SKM-1 treated with dmso at 0.1 percent for 144 hours (cell line): ENCODE measurements around the gene ZNF816.
"Not testable (repeated sequence)": the region's sequence is repeated elsewhere in the genome, so short reads cannot be mapped to it uniquely, and the experiment has no call there.

Experiments
- DNase-seq: peaks from one replicate; lab custom pipeline; 2025; ENCODE audit not compliant: unreplicated experiment; lab: John Stamatoyannopoulos, UW

The ZNF816 gene

GRCh38 chr19:52962394-52963246 is at the start of gene ZNF816:
Gene ZNF816, minus strand, starts transcription at chr19:52962881. Its CDS starts 6,792 bp downstream, at chr19:52956089.
- DNase-seq, result peak; percentile 74

DNA sequence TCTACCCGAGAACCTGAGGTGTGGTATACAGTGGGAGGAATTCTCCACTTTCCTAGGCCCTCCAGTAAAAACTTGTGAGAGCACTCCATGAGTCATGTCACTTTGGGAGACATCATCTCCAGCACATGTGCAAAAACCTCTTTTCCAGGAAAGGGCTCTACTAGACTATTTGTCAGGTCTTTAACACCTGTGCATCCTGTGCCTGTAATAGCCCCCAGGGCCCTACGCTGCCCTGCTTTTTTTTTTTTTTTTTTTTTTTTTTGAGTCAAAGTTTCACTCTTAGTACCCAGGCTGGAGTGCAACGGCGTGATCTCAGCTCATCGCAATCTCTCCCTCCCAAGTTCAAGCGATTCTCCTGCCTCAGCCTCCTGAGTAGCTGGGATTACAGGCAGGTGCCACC is 49.3 kb upstream of the ZNF816 start:
- DNase-seq, result no peak

GRCh38 chr19:53010494-53010893 is 47.8 kb upstream of the ZNF816 start:
- no peak for DNase-seq

GRCh38 chr19:53008061-53008778 is 45.5 kb upstream of the ZNF816 start:
- no peak for DNase-seq

GRCh38 chr19:53007606-53008005 is 44.9 kb upstream of the ZNF816 start:
- DNase-seq, result no peak

DNA sequence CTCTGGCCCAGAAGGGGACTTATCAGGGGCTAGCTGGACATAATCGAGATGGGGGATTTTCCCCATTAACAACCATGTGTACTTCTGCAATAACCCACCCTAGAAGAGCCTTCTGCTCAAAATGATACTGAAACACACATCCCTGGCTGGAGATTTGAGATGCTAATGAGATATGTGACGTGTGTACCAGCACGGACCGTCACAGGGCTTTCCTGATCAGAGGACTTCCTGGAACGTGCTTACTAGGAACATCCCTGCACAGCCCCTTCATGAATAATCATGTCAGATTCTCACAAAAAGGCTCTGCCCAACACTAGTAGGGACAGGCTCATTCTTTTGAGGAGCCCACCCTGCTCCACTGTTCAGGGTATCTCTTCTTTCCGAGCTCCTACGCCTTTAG is 44.5 kb upstream of the ZNF816 start:
- DNase-seq, result no peak

- DNase-seq, result no peak
These were observed 41.6 kb upstream of the ZNF816 start for GRCh38 chr19:53004242-53004641.

DNA sequence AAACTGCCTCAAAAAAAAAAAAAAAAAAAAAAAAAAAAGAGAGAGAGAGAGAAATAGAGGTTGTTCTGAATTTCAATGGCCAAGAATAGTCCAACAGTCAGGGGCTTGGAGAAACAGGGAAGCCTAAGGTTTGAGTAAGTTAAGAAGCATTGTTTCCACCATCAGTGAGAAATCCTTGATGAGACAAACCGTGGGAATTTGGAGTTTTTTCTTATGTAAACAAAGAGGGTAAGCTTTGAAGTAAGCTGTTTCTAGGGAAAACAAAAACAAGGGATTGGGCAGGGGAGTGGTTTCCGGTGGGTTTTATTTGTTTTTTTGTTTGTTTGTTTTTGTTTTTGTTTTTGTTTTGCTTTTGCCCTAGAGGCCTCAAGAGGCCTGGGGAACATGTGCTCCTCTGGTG is 39.8 kb upstream of the ZNF816 start:
- DNase-seq, result no peak

GRCh38 chr19:52997975-52998374 is 35.3 kb upstream of the ZNF816 start:
- no peak for DNase-seq

- DNase-seq, result no peak
These were observed 33.0 kb upstream of the ZNF816 start for GRCh38 chr19:52995711-52996110.

DNA sequence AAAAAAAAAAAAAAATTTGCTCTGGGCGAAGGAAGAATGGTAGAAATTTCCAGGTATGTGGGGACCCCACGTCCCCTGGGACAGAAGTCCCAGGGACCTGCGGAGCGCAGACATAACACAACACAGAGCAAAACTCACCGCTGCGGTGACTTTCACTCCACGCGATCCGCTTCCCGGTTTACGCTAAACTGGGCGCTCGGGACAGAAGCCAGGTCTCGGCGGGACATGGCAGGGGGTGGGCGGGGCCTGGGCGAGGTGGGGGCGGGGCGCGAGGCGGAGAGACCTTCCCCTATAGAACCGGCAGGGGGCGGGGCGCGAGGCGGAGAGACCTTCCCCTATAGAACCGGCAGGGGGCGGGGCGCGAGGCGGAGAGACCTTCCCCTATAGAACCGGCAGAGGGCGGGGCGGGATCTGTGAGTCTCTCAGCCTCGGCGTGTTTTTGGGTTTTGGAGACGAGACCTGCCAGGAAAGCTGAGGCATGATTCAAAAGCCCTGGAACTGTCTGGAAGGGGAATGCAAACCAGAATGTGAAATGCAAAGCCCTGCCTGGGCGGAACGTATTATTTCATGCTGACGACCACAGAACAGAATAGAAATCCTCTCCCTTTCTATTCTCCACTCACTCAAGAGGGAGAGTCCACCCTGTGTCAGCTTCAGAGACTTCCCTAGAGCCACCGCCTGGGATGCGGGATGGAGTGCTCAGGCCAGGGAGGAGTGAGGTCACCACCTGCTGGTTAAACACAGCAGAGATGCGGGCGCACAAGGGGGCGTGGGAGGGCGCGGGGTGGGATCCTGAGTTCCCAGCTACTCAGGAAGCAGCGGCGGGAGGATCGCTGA is 30.9 kb upstream of the ZNF816 start:
- DNase-seq, result peak; percentile 16

- DNase-seq, result no peak
These were observed 29.7 kb upstream of the ZNF816 start for GRCh38 chr19:52992109-52993004.

DNA sequence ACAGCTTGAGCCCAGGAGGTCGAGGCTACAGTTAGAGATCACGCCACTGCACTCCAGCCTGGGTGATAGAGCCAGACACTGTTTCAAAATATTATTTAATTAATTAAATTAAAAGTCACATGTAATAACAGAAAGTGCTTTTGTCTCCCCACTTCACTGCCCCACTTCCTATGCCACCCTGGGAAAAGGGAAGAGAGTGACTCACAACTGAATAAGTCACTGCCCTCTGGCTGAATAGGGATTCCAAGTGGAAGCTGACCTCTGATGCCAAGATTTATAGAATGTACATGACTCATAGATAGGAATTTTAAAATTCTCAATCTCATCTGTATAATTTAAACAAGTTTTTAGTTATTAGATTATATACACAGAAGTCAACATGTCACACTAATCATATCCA is 28.8 kb upstream of the ZNF816 start:
- no peak for DNase-seq

DNA sequence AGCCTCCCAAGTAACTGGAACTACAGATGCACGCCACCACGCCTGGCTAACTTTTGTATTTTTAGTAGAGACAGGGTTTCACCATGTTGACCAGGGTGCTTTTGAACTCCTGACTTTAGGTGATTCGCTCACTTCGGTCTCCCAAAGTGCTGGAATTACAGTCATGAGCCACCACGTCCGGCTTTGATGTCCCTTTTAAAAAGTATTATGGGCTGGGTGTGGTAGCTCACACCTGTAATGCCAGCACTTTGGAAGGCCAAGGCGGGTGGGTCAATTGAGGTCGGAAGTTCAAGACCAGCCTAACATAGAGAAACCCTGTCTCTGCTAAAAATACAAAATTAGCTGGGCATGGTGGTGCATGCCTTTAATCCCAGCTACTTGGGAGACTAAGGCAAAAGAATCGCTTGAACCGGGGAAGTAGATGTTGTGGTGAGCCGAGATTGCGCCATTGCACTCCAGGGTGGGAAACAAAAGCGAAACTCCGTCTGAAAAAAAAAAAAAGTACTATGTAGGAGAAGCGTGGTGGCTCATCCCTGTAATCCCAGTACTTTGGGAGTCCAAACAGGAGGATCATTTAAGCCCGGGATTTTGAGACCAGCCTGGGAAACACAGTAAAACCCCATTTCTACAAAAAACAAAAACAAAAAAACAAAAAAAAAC is 28.2 kb upstream of the ZNF816 start:
- DNase-seq, result no peak

- no peak for DNase-seq
These were observed 25.8 kb upstream of the ZNF816 start for GRCh38 chr19:52988506-52988905.

- DNase-seq, result no peak
These were observed 24.5 kb upstream of the ZNF816 start for GRCh38 chr19:52987221-52987620.

GRCh38 chr19:52983167-52983566 is 20.5 kb upstream of the ZNF816 start:
- DNase-seq, result not testable (repeated sequence)

- no peak for DNase-seq
These were observed 18.6 kb upstream of the ZNF816 start for GRCh38 chr19:52981329-52981728.

GRCh38 chr19:52967772-52968171 is 5.1 kb upstream of the ZNF816 start:
- DNase-seq, result no peak

DNA sequence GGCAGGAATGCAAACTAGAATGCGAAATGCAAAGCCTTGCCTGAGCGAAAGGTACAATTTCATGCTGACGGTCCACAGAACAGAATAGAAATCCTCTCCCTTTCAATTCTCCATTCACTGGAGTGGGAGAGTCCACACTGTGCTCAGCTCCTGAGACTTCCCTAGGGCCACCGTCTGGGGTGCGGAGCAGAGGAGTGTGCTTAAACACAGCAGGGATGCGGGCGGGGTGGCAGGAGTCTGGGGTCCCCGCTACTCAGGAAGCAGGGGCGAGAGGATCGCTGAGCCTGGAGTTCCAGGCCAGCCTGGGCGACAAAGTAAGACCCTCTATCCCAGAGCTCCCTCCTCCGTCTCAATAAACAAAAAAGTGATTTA is 552 bp upstream of the ZNF816 start:
- DNase-seq, result no peak
